Trophoblast cell (in vitro differentiated cells and primary cell): ENCODE measurements around the gene COMP.

Source experiments
- DNase-seq, 2 donors: peaks; one replicate each; pipeline ENCODE4 v3.0.0-alpha.2; 2016
- H2AFZ ChIP-seq: 2 replicates; pipeline ENCODE4 v1.6.1; 2013; ENCODE audit warnings: low read length, moderate library complexity, mild to moderate bottlenecking; ENCODE audit not compliant: insufficient read depth, poor library complexity
- H2AK5ac ChIP-seq: 2 replicates; pipeline ENCODE4 v1.6.1; 2013; ENCODE audit warnings: mild to moderate bottlenecking, low read length
- H2BK120ac ChIP-seq: 2 replicates; pipeline ENCODE4 v1.6.1; 2013; ENCODE audit warnings: low read length, mild to moderate bottlenecking, moderate library complexity; ENCODE audit not compliant: insufficient read depth, poor library complexity
- H2BK12ac ChIP-seq: 2 replicates; pipeline ENCODE4 v1.6.1; 2013; ENCODE audit warnings: mild to moderate bottlenecking, low read length, moderate library complexity
- H2BK5ac ChIP-seq: 2 replicates; pipeline ENCODE4 v1.6.1; 2013; ENCODE audit warnings: low read length, low read depth, moderate library complexity, mild to moderate bottlenecking; ENCODE audit not compliant: poor library complexity
- H3K14ac ChIP-seq: 2 replicates; pipeline ENCODE4 v1.6.1; 2013; ENCODE audit warnings: mild to moderate bottlenecking, low read length
- H3K18ac ChIP-seq: 2 replicates; pipeline ENCODE4 v1.6.1; 2013; ENCODE audit warnings: mild to moderate bottlenecking, low read length
- H3K23ac ChIP-seq: 2 replicates; pipeline ENCODE4 v1.6.1; 2013; ENCODE audit warnings: low read length
- H3K27ac ChIP-seq: 2 replicates; pipeline ENCODE4 v1.5.1; 2013; ENCODE audit warnings: low read depth, mild to moderate bottlenecking, inconsistent platforms, low read length, moderate library complexity
- H3K27me3 ChIP-seq: 2 replicates; pipeline ENCODE4 v1.6.1; 2013; ENCODE audit warnings: inconsistent platforms, mild to moderate bottlenecking, low read length, moderate library complexity; ENCODE audit not compliant: insufficient read depth
- H3K36me3 ChIP-seq, 2 experiments: 1 replicate in 1 of 2; 2 replicates in 1 of 2; pipeline ENCODE4 v1.6.1; 2013; ENCODE audit warnings: low read length in 2 of 2, mild to moderate bottlenecking in 2 of 2, moderate library complexity in 1 of 2; ENCODE audit not compliant: insufficient read depth in 2 of 2, control insufficient read depth in 1 of 2
- H3K4ac ChIP-seq: 2 replicates; pipeline ENCODE4 v1.6.1; 2013; ENCODE audit warnings: low read depth, mild to moderate bottlenecking, low read length, moderate library complexity
- H3K4me1 ChIP-seq, 2 experiments: 1 replicate in 1 of 2; 2 replicates in 1 of 2; pipeline ENCODE4 v1.6.1; 2013; ENCODE audit warnings: low read length in 2 of 2, mild to moderate bottlenecking in 2 of 2, moderate library complexity in 1 of 2; ENCODE audit not compliant: insufficient read depth in 2 of 2, control insufficient read depth in 1 of 2
- H3K4me2 ChIP-seq: 2 replicates; pipeline ENCODE4 v1.6.1; 2013; ENCODE audit warnings: inconsistent platforms, mild to moderate bottlenecking, low read length, moderate library complexity
- H3K4me3 ChIP-seq: 2 replicates; pipeline ENCODE4 v1.5.1; 2013; ENCODE audit warnings: mild to moderate bottlenecking, low read depth, low read length, inconsistent platforms
- H3K79me1 ChIP-seq: one replicate; pipeline ENCODE4 v1.6.1; 2013; ENCODE audit warnings: low read length
- H3K79me2 ChIP-seq: 2 replicates; pipeline ENCODE4 v1.6.1; 2013; ENCODE audit warnings: low read length, mild to moderate bottlenecking; ENCODE audit not compliant: control insufficient read depth, insufficient read depth, poor library complexity
- H3K9ac ChIP-seq: 2 replicates; pipeline ENCODE4 v1.6.1; 2013; ENCODE audit warnings: mild to moderate bottlenecking, low read length
- H3K9me3 ChIP-seq: 2 replicates; pipeline ENCODE4 v1.6.1; 2013; ENCODE audit warnings: low read depth, mild to moderate bottlenecking, control low read depth, inconsistent platforms, low read length; ENCODE audit not compliant: insufficient read depth
- H4K12ac ChIP-seq: 2 replicates; pipeline ENCODE4 v1.6.1; 2013; ENCODE audit warnings: low read depth, mild to moderate bottlenecking, low read length, moderate library complexity
- H4K8ac ChIP-seq: 2 replicates; pipeline ENCODE4 v1.6.1; 2013; ENCODE audit warnings: low read depth, mild to moderate bottlenecking, low read length, moderate library complexity
- H4K91ac ChIP-seq: one replicate; pipeline ENCODE4 v1.6.1; 2013; ENCODE audit warnings: low read depth, mild to moderate bottlenecking, low read length, moderate library complexity
- WGBS: extraction: QIAGEN DNeasy Blood & Tissue Kit; methylation state at CpG from one replicate; pipeline ENCODE4 v1.1.7; 2013; ENCODE audit warnings: missing lambda C conversion rate; ENCODE audit not compliant: insufficient read length, insufficient coverage; ENCODE audit errors: extremely low coverage; 5-methylcytosine and 5-hydroxymethylcytosine counted together

COMP gene

GRCh38 chr19:18807861-18808331 lies 16.8 kb upstream of the COMP start:
- Histone ChIP-seq H3K14ac (no peak overlapping the region), H3K4me1 (no peaks in the 10 kb centered on the region), H3K79me1 (no peaks in the 10 kb centered on the region), H4K8ac (no peak overlapping the region), H4K12ac (no peak overlapping the region), H3K4ac (no peak overlapping the region), H3K4me3 (no peak overlapping the region), H3K4me2 (no peak overlapping the region), H3K79me2 (no peaks in the 10 kb centered on the region), H3K27ac (no peak overlapping the region), H2AK5ac (no peak overlapping the region), H3K18ac (no peak overlapping the region), H3K9ac (no peak overlapping the region), H2BK12ac (no peak overlapping the region), H4K91ac (no peak overlapping the region), H2BK120ac (no peak overlapping the region), H3K9me3 (no peaks in the 10 kb centered on the region), H2BK5ac (no peak overlapping the region), H2AFZ (no peak overlapping the region), H3K36me3 (no peaks in the 10 kb centered on the region), H3K27me3 (no peaks in the 10 kb centered on the region), H3K23ac (no peak overlapping the region)
- WGBS: no CpG with 5 or more reads among the region's 19 CpGs
- no peak for DNase-seq

DNA sequence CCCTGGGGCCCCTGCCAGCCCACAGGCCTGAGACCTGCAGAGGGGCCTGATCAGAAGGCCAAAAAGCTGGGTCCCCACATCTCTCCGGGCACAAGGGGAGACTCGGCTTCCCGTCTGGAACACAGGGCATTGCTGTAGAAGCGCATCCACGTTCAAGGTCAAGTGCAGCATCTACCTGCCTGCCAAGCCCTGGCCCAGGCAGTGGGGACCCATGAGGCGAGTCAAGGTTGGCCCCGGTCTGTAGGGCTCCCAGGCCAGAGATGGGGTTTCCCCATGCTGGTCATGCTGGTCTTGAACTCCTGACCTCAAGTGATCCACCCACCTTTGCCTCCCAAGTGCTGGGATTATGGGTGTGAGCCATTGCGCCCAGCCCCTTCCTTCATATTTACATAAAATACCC lies 13.5 kb upstream of the COMP start:
- H4K8ac ChIP-seq: no peak overlapping the region
- H3K79me2 ChIP-seq: no peaks in the 10 kb centered on the region
- no peak overlapping the region for H3K4ac ChIP-seq
- H3K18ac ChIP-seq: no peak overlapping the region
- no peaks in the 10 kb centered on the region for H3K79me1 ChIP-seq
- H4K12ac ChIP-seq: no peak overlapping the region
- no peaks in the 10 kb centered on the region for H3K4me1 ChIP-seq
- no peaks in the 10 kb centered on the region for H3K36me3 ChIP-seq
- peaks cover 6% of the 10 kb centered on the region for H3K9me3 ChIP-seq
- H2BK12ac ChIP-seq: no peak overlapping the region
- no peak overlapping the region for H3K9ac ChIP-seq
- H3K27ac ChIP-seq: no peak overlapping the region
- no peak overlapping the region for H2BK120ac ChIP-seq
- no peak overlapping the region for H3K4me2 ChIP-seq
- H4K91ac ChIP-seq: no peak overlapping the region
- WGBS: no CpG with 5 or more reads among the region's 8 CpGs
- H2BK5ac ChIP-seq: no peak overlapping the region
- no peak overlapping the region for H3K4me3 ChIP-seq
- H3K23ac ChIP-seq: no peak overlapping the region
- no peak for DNase-seq
- no peaks in the 10 kb centered on the region for H3K27me3 ChIP-seq
- H3K14ac ChIP-seq: no peak overlapping the region
- H2AFZ ChIP-seq: no peak overlapping the region
- H2AK5ac ChIP-seq: no peak overlapping the region

- H3K27ac ChIP-seq: no peak overlapping the region
- H4K91ac ChIP-seq: no peak overlapping the region
- H4K8ac ChIP-seq: no peak overlapping the region
- H3K79me2 ChIP-seq: no peaks in the 10 kb centered on the region
- H3K4ac ChIP-seq: no peak overlapping the region
- no peak overlapping the region for H2BK5ac ChIP-seq
- H3K18ac ChIP-seq: no peak overlapping the region
- no peak overlapping the region for H3K14ac ChIP-seq
- no peak overlapping the region for H2BK12ac ChIP-seq
- H3K9me3 ChIP-seq: peaks cover 6% of the 10 kb centered on the region
- H3K79me1 ChIP-seq: no peaks in the 10 kb centered on the region
- H3K4me2 ChIP-seq: no peak overlapping the region
- no CpG with 5 or more reads among the region's 15 CpGs for WGBS
- no peak for DNase-seq
- H3K4me3 ChIP-seq: no peak overlapping the region
- H3K23ac ChIP-seq: no peak overlapping the region
- no peak overlapping the region for H2AFZ ChIP-seq
- H2AK5ac ChIP-seq: no peak overlapping the region
- no peak overlapping the region for H4K12ac ChIP-seq
- H2BK120ac ChIP-seq: no peak overlapping the region
- no peaks in the 10 kb centered on the region for H3K4me1 ChIP-seq
- no peak overlapping the region for H3K9ac ChIP-seq
- no peaks in the 10 kb centered on the region for H3K36me3 ChIP-seq
- H3K27me3 ChIP-seq: no peaks in the 10 kb centered on the region
Measured at GRCh38 chr19:18804139-18804601, 13.1 kb upstream of the COMP start.

- no peak overlapping the region for H3K14ac ChIP-seq
- no peak overlapping the region for H3K18ac ChIP-seq
- no peak overlapping the region for H3K4ac ChIP-seq
- no peak overlapping the region for H3K27ac ChIP-seq
- H2AK5ac ChIP-seq: no peak overlapping the region
- no peak overlapping the region for H4K12ac ChIP-seq
- no peak overlapping the region for H3K4me2 ChIP-seq
- no peaks in the 10 kb centered on the region for H3K79me2 ChIP-seq
- no peaks in the 10 kb centered on the region for H3K27me3 ChIP-seq
- no peak overlapping the region for H4K8ac ChIP-seq
- no peak overlapping the region for H2BK12ac ChIP-seq
- no peak overlapping the region for H2BK120ac ChIP-seq
- DNase-seq: no peak
- H3K4me3 ChIP-seq: no peak overlapping the region
- H3K36me3 ChIP-seq: no peaks in the 10 kb centered on the region
- no peak overlapping the region for H2AFZ ChIP-seq
- H3K23ac ChIP-seq: no peak overlapping the region
- H3K9ac ChIP-seq: no peak overlapping the region
- no peaks in the 10 kb centered on the region for H3K4me1 ChIP-seq
- no CpG with 5 or more reads among the region's 5 CpGs for WGBS
- no peaks in the 10 kb centered on the region for H3K79me1 ChIP-seq
- H4K91ac ChIP-seq: no peak overlapping the region
- H2BK5ac ChIP-seq: no peak overlapping the region
- H3K9me3 ChIP-seq: peaks cover 6% of the 10 kb centered on the region
Measured at GRCh38 chr19:18803550-18804138, 12.5 kb upstream of the COMP start.
